HEK293T (cell line): Measurements from ENCODE around the gene LPCAT1.
A peak's percentile ranks its signal among the peaks of the same experiment; 100 is the strongest.

Experiments
- CTCF ChIA-PET: fragments of 350-600 bp; formaldehyde crosslinking; extraction: SDS; loops from one replicate; lab custom pipeline; 2021; ENCODE audit warnings: antibody characterized with exemption, inconsistent platforms; lab: Yijun Ruan, JAX
- POLR2A ChIA-PET: fragments of 350-600 bp; formaldehyde crosslinking; extraction: SDS; loops from one replicate; lab custom pipeline; 2020; ENCODE audit warnings: antibody characterized with exemption, inconsistent platforms; lab: Yijun Ruan, JAX
- DNase-seq: peaks from one replicate; pipeline ENCODE4 v3.0.0; 2012; ENCODE audit warnings: mixed read lengths; ENCODE audit errors: extremely low spot score
- ARNT ChIP-seq: fragments of 450-650 bp; IDR thresholded peaks from 2 replicates; pipeline ENCODE4 v1.6.1; 2017; ENCODE audit warnings: mild to moderate bottlenecking
- BHLHE40 ChIP-seq: fragments of 450-650 bp; IDR thresholded peaks from 2 replicates; pipeline ENCODE4 v1.6.1; 2016; ENCODE audit warnings: mild to moderate bottlenecking, moderate library complexity, borderline replicate concordance
- CTBP1 ChIP-seq: fragments of 450-650 bp; IDR thresholded peaks from 2 replicates; pipeline ENCODE4 v1.6.1; 2016; ENCODE audit warnings: borderline replicate concordance
- ELF4 ChIP-seq: fragments of 450-650 bp; IDR thresholded peaks from 2 replicates; pipeline ENCODE4 v1.6.1; 2017; ENCODE audit warnings: antibody characterized with exemption
- FOXA1 ChIP-seq: fragments of 450-650 bp; IDR thresholded peaks from 2 replicates; pipeline ENCODE4 v1.6.1; 2016; ENCODE audit warnings: mild to moderate bottlenecking
- FOXK2 ChIP-seq: fragments of 450-650 bp; IDR thresholded peaks from 2 replicates; pipeline ENCODE4 v1.6.1; 2016; ENCODE audit warnings: mild to moderate bottlenecking
- FOXM1 ChIP-seq: fragments of 450-650 bp; IDR thresholded peaks from 2 replicates; pipeline ENCODE4 v1.6.1; 2017; ENCODE audit warnings: mild to moderate bottlenecking, borderline replicate concordance
- HDGF ChIP-seq: fragments of 450-650 bp; IDR thresholded peaks from 2 replicates; pipeline ENCODE4 v1.6.1; 2017; ENCODE audit warnings: antibody characterized with exemption, borderline replicate concordance
- L3MBTL2 ChIP-seq: fragments of 450-650 bp; conservative IDR thresholded peaks from 2 replicates; pipeline ENCODE4 v1.6.1; 2016; ENCODE audit warnings: mild to moderate bottlenecking
- LEF1 ChIP-seq: fragments of 450-650 bp; IDR thresholded peaks from 2 replicates; pipeline ENCODE4 v1.6.1; 2017; ENCODE audit warnings: mild to moderate bottlenecking, borderline replicate concordance
- NFRKB ChIP-seq: fragments of 450-650 bp; IDR thresholded peaks from 2 replicates; pipeline ENCODE4 v1.6.1; 2016; ENCODE audit warnings: mild to moderate bottlenecking, moderate library complexity
- SP1 ChIP-seq: fragments of 450-650 bp; IDR thresholded peaks from 2 replicates; pipeline ENCODE4 v1.6.1; 2017
- SUZ12 ChIP-seq: fragments of 450-650 bp; IDR thresholded peaks from 2 replicates; pipeline ENCODE4 v1.6.1; 2016; ENCODE audit warnings: mild to moderate bottlenecking
- TARDBP ChIP-seq: fragments of 450-650 bp; IDR thresholded peaks from 2 replicates; pipeline ENCODE4 v1.6.1; 2016
- ZNF384 ChIP-seq: fragments of 450-650 bp; IDR thresholded peaks from 2 replicates; pipeline ENCODE4 v1.6.1; 2016
- TF ChIP-seq, protein P1 (sequence below): fragments of 450-650 bp; IDR thresholded peaks from 2 replicates; pipeline ENCODE4 v1.6.1; 2016

LPCAT1 gene

GRCh38 chr5:1438871-1439270, 84.9 kb downstream of the LPCAT1 start:
- POLR2A ChIA-PET, result no interaction called here
- CTCF ChIA-PET, result interaction anchor here (1.3 kb wide), 1 partner anchor 29 kb away, joined by 3 read pairs; no protein-coding TSS in a partner anchor
- no peak for DNase-seq
- TF ChIP-seq TARDBP (no peak), LEF1 (no peak), FOXK2 (no peak), HDGF (no peak), ELF4 (no peak), SP1 (no peak), ARNT (no peak)
- TF ChIP-seq, protein P1, sequence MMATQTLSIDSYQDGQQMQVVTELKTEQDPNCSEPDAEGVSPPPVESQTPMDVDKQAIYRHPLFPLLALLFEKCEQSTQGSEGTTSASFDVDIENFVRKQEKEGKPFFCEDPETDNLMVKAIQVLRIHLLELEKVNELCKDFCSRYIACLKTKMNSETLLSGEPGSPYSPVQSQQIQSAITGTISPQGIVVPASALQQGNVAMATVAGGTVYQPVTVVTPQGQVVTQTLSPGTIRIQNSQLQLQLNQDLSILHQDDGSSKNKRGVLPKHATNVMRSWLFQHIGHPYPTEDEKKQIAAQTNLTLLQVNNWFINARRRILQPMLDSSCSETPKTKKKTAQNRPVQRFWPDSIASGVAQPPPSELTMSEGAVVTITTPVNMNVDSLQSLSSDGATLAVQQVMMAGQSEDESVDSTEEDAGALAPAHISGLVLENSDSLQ, result no peak

DNA sequence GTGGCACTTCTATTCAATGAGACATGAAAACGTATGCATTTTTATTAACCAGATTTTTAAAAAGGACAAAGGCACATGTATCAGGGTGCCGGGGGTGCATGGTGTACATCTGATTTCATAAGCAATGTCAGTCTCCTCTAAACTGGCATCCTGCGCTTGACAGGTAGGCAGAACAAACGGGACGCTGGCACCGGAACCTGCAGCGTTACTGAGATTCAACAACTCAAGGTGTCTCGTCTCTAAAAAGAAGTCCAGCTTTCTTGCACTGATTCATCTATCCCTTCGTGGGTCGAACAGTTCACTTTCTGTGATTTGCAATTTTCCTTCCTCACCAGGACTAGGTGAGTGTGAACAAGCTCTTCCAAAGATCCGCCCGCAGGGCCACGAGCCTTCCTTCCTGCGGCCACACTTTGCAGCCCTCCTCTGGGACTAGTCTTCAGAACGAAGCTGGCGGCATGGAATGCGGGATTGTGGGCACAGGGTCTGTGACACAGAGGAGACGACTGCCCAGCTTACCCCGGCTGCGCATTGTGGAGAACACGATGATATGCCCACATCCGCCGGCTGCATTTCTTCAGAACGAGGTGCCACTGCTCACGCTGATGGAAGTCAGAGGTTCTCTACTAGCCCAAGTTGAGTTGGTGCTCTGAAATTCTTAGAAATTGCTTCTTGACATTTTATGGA, 85.7 kb downstream of the LPCAT1 start:
- TF ChIP-seq SUZ12 (no peak), ZNF384 (no peak), HDGF (no peak), LEF1 (no peak), NFRKB (no peak), ARNT (no peak), FOXM1 (no peak), FOXA1 (no peak), CTBP1 (no peak), FOXK2 (no peak), L3MBTL2 (no peak)
- TF ChIP-seq, protein P1, result no peak
- ChIA-PET CTCF (interaction anchor here (1.3 kb wide), 1 partner anchor 30 kb away, joined by 3 read pairs; no protein-coding TSS in a partner anchor), POLR2A (no interaction called here)
- DNase-seq, result no peak

DNA sequence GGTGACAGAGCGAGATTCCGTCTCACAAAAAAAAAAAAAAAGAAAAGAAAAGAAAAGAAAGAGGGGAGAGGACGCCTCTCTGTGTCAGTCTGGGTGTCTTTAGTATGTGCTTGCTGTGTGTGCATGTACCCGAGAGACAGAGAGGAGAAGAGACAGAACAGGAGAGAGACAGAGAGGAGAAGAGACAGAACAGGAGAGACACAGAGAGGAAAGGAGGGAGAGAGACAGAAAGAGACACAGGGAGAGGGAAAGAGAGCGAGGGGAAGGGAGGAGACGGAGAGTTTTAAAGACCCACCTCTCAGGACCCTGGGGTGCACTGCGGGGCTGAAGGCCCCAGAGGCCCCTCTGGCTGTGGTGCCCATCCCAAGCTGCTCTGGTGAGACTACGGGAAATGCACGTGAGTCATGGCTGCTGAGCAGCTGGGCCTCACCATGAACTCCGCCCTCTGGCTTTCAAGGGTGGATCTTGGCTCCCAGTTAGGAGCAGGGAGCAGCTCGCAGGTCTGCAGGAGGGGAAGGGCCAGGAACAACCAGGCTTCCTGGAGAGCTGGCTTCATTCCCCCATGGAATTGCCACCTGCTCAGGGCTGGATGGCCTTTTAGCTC, 86.4 kb downstream of the LPCAT1 start:
- DNase-seq, result peak; percentile 24
- ChIA-PET CTCF (no interaction called here), POLR2A (no interaction called here)
- no peak for TF ChIP-seq FOXA1
- TF ChIP-seq ARNT, result no peak
- TF ChIP-seq, protein P1, result no peak
- TF ChIP-seq FOXM1, result no peak
- TF ChIP-seq TARDBP, result no peak
- TF ChIP-seq FOXK2, result no peak
- no peak for TF ChIP-seq ZNF384

- CTCF ChIA-PET, result no interaction called here
- TF ChIP-seq TARDBP (no peak), ZNF384 (no peak), BHLHE40 (no peak), NFRKB (no peak), FOXA1 (no peak), ELF4 (no peak), FOXM1 (no peak), ARNT (no peak), HDGF (no peak), SP1 (no peak)
- TF ChIP-seq, protein P1, result no peak
- no peak for DNase-seq
- POLR2A ChIA-PET, result no interaction called here
Measured at GRCh38 chr5:1436681-1437080, 87.1 kb downstream of the LPCAT1 start.

DNA sequence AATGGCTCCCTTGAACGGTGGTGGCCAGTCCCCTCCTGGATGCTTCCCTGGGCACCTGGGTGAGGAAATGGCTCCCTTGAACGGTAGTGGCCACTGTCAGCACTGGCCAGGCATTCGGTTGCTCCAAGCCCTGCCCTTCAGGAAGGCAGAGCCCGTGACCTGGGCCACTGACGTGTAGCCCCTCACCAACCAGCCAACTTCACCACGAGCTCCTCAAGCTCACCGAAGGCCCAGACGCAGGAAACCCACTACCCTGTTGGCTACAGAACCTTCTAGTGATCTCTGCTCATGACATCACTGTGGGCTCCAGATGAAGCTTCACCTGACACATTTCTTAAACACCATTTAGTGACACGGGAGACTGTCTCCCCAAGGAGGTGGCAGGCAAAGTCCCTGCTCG, 87.7 kb downstream of the LPCAT1 start:
- CTCF ChIA-PET, result no interaction called here
- POLR2A ChIA-PET, result no interaction called here
- no peak for DNase-seq
- TF ChIP-seq ARNT (no peak), CTBP1 (no peak), ZNF384 (no peak), FOXA1 (no peak), TARDBP (no peak), FOXK2 (no peak), LEF1 (no peak), BHLHE40 (no peak), L3MBTL2 (no peak), SUZ12 (no peak)
- TF ChIP-seq, protein P1, result no peak
